Measurements from ENCODE around the gene RABIF.

RABIF gene

GRCh38 chr1:202848191-202848542 lies 40.8 kb downstream of the RABIF start:
- H3K4me3 ChIP-seq (ENCODE audit: low read depth, low read length), result no peak overlapping the region
- peak; percentile 20 for DNase-seq (ENCODE audit: low read depth)
- TF ChIP-seq CTCF (conservative IDR thresholded peaks at IDR 0.05; ENCODE audit: low read depth, low read length), result no peak

GRCh38 chr1:202844935-202845334 lies 44.0 kb downstream of the RABIF start:
- DNase-seq (ENCODE audit: low read depth), result peak; percentile 35
- no peak overlapping the region for H3K4me3 ChIP-seq (ENCODE audit: low read depth, low read length)
- no peak for TF ChIP-seq CTCF (conservative IDR thresholded peaks at IDR 0.05; ENCODE audit: low read depth, low read length)

- TF ChIP-seq CTCF (conservative IDR thresholded peaks at IDR 0.05; ENCODE audit: low read depth, low read length), result no peak
- no peak for DNase-seq (ENCODE audit: low read depth)
Measured at GRCh38 chr1:202844259-202844658, 44.7 kb downstream of the RABIF start.

GRCh38 chr1:202843081-202843480 lies 45.9 kb downstream of the RABIF start:
- DNase-seq (ENCODE audit: low read depth), result no peak
- no peak for TF ChIP-seq CTCF (conservative IDR thresholded peaks at IDR 0.05; ENCODE audit: low read depth, low read length)
- no peak overlapping the region for H3K4me3 ChIP-seq (ENCODE audit: low read depth, low read length)

More at GRCh38 chr1:202844259-202844658, 44.7 kb downstream of the RABIF start:
- H3K4me3 ChIP-seq (ENCODE audit: low read depth, low read length), result no peak overlapping the region

- no peak for TF ChIP-seq CTCF (conservative IDR thresholded peaks at IDR 0.05; ENCODE audit: low read depth, low read length)
- no peak overlapping the region for H3K4me3 ChIP-seq (ENCODE audit: low read depth, low read length)
- no peak for DNase-seq (ENCODE audit: low read depth)
Measured at GRCh38 chr1:202837746-202838262, 51.1 kb downstream of the RABIF start.

GRCh38 chr1:202836623-202837403 lies 52.1 kb downstream of the RABIF start:
- H3K4me3 ChIP-seq (ENCODE audit: low read depth, low read length), result no peak overlapping the region
- no peak for TF ChIP-seq CTCF (conservative IDR thresholded peaks at IDR 0.05; ENCODE audit: low read depth, low read length)
- DNase-seq (ENCODE audit: low read depth), result no peak

- H3K4me3 ChIP-seq (ENCODE audit: low read depth, low read length), result no peak overlapping the region
- no peak for DNase-seq (ENCODE audit: low read depth)
- TF ChIP-seq CTCF (conservative IDR thresholded peaks at IDR 0.05; ENCODE audit: low read depth, low read length), result no peak
Measured at GRCh38 chr1:202835548-202836072, 53.3 kb downstream of the RABIF start.

Data from choroid plexus epithelial cell (primary cell).